Hematopoietic multipotent progenitor cell (in vitro differentiated cells): ENCODE measurements around the gene FERMT1. TPM values are rescaled to one million over a fixed set of nuclear protein-coding genes. Genes with fewer than 3 reads are reported as not detected.
"Not testable (repeated sequence)": the region's sequence is repeated elsewhere in the genome, so short reads cannot be mapped to it uniquely, and the experiment has no call there.

Experiments
- DNase-seq, 3 donors: peaks; one replicate each; pipeline ENCODE4 v3.0.0-alpha.2; 2011 to 2015; ENCODE audit warnings: low read depth in 2 of 3, low spot score in 2 of 3
- total RNA-seq: library from RNA; depleted of rRNA; stranded (reverse); fragments of >200 nt; gene quantifications from one replicate; pipeline ENCODE4 v1.2.3, GENCODE V29; 2012

The FERMT1 gene
- total RNA-seq, 1 donor: 2.4 TPM

DNA sequence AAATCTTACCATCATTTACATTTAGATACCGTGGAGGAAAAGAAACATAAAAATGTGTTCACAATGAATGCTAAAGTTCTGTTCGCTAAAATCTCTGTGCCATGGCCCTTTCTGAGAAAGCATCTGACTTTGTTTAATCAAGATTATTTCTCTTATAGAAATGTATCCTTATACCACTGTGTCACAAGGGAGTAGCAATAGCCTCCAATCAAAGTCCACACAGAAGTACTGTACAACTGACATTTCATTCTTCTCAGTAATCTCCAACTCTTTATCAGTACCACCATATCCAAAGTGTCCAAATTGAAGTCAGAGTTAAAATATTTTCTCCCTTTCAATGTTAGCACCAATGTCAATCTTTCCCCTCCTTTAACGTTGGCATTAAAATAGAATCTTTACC, 6.1 kb downstream of the FERMT1 start:
- no peak for DNase-seq

DNA sequence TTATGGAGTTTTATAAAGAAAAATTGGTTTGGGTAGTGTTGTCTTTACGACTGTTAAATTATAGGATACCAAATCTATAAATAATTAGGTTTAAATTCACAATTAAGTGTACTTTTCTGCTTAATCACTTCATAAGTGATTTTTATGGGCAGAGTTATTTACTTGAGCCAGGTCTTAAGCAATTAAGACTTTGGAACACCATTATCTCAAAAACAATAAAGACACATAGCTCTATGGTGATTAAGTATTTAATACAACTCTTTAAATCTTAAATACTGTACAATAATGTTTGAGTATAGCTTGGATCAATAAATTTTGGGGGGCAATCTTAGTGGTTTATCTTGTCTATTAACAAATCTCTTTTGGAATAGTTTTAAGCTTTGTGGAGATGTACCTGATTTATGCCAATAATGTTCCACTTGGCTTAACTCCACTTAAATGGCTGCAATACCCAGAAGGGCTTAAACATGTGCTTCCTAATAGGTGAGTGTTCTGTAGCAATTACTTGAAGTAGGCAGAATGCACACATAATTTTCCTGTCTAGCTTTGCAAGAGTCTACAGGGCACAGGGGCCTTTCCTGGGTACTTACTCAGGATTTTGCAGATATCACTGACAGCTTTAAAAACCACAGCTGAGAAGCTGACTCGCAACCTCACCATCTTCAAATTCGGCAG, 7.5 kb downstream of the FERMT1 start:
- DNase-seq: no peak

DNA sequence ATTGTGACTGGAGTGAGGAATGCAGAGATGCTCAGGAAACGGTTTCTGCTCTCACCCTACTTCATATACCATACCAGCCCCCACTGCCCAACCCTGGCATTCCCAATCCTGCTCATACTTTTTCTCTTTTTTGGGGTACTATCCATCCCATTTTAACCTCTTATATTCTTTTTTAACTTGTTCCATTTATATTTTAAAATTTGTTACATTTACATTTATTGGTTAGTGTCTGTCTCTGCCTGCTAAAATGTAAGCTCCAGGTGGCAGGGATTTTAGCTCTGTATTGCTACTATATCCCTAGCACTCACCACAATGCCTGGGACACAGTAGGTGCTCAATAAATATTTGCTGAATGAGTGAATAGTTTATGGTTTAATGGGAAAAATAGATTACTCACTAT, 8.1 kb downstream of the FERMT1 start:
- DNase-seq: no peak

DNA sequence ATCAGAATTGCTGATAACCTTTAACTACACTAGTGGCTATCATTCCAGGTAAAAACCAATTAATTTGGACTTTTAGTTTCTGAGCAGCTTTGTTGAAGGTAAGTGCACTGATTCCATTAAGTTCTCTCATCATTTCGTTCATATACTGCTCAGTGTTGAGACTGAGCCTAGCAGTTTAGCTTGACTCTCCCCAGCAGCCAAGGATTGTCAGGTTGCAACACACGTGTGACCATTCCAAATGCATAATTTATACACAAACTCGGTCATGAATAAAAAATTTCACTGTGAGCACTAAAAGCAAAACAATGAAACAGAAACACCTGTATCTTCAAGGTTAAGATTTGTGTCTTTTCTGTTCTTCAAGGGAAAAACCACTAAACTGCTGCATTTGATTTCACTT, 8.9 kb downstream of the FERMT1 start:
- no peak for DNase-seq

DNA sequence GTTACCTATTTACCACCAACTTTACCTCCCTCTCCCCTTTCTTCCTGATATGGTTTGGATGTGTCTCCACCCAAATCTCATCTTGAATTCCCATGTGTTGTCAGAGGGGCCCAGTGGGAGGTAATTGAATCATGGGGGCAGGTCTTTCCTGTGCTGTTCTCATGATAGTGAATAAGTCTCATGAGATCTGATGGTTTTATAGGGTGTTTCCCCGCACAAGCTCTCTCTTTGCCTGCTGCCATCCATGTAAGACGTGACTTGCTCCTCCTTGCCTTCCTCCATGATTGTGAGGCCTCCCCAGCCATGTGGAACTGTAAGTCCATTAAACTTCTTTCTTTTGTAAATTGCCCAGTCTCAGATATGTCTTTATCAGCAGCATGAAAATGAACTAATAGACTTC, 9.9 kb downstream of the FERMT1 start:
- DNase-seq: not testable (repeated sequence)

DNA sequence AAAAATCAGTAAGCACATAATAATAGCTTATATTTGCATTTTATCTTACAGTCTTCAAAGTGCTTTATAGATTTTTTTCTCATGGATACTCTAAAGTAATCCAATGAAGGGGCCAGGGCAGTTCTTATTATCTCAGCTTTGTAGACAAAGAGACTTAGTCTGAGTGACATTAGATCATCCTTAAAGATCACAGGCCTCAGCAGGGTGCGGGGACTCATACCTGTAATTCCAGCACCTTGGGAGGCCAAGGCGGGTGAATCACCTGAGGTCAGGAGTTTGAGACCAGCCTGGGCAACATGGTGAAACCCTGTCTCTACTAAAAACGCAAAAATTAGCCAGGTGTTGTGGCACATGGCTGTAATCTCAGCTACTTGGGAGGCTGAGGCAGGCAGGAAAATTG, 14.5 kb downstream of the FERMT1 start:
- DNase-seq: no peak

DNA sequence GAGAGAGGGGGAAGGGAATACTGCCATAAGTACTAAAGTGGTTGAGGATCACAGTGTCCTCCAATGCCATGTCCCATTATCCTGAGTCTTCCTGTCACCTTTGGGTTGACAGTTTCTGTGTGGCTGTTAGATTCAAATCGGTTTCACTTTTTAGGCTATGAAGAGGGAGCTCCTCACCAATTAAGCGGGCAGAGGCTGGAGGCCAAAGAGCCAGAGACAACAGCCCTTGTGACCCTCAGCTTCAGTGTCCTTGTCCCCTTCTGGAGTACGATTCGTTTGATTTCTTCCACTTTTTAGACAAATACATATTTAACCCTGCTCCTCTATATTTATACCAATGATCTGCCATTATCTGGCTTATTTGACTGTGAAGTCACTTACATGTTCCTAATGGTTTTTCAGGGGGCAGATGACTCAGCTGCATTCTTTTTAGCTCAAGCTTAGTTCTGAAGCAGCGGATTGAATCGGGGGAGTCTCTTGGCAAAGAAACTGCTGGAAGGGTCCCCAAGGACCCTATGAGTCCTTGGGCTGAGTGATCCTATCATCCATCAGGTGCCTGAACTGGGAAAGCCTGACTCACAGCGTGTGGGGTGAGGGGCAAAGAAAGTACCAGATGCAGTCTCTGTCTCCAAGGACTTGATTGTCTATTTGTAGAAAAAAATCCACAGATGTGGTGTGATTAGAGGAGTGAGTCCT, 18.2 kb downstream of the FERMT1 start:
- DNase-seq: no peak

DNA sequence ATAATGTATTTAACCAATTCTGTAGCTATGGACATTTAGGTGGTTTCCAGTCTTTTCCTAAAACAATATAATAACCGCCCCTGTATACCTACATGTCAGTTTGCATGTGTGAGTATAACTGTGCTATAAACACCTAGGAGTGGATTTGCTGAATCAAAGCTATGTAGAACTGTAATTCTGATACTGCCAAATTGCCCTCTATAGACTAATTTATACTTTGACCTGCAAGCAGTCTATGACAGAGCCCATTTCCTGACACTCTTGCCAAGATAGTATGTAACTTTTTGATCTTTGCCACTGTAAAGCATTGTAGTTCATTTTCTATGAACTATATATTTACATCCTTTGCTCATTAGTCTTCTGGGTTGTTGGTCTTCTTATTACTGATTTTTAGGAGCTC, 19.5 kb downstream of the FERMT1 start:
- DNase-seq: no peak

DNA sequence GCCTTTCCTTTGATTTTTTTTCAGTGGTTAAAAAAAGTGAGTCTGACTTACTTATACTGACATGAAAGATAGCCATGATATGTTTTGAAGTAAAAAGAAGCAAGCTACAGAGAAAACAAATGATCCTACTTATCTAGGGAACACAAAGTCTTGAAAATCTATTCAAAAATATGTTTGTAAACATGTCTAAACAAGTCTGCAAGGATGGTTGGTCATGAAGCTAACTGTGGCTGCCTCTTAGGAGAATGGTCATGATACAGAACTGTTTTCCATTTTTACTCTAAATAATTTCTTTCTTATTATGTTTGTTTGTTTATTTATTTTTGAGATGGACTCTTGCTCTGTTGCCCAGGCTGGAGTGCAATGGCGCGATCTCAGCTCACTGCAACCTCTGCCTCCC, 21.5 kb downstream of the FERMT1 start:
- no peak for DNase-seq

DNA sequence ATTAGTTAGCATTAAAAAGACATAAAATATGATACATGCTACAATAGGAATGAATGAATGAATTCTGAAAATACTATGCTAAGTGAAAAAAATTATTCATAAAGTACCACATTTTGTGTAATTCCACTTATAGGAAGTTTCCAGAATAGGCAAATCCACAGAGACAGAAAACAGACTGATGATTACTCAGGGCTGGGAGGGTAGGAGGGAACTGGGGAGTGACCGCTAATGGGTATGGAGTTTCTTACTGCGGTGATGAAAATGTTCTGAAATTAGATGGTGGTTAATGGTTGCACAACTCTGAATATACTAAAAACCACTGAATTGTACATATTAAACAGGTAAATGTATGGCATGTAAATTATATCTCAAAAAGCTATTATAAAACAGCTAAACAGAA, 22.6 kb downstream of the FERMT1 start:
- no peak for DNase-seq

DNA sequence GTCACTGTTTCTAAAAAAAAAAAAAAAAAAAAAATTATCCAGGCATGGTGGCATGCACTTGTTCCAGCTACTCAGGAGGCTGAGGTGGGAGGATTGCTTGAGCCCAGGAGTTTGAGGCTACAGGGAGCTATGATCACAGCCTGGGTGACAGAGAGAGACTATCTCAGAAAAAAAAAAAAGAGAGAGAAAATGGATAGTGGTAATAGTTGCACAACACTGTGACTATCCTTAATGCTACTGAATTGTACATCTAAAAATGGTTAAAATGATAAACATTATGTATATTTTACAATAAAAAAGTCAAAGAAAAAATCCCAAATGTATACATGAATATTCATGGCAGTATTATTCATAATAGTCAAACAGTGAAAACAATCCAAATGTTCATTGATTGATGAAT, 23.0 kb downstream of the FERMT1 start:
- no peak for DNase-seq

DNA sequence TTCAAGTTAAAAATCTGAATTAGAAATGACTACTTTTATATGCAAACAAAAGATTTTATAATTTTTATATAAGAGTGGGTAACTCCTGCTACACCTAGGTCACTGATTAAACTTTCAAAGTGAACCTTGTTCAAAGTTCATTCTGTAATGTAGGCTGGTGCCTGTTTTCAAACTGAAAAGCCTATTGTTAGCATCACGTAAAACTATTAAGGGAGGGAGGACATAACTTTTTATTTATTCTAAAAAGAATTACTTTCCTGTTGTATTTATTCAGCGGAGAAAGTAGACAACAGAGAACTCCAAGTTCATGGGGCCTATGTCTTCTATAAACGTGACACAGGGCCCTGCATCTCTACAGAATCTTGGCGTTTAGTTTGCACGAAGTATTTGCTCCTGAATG, 27.4 kb downstream of the FERMT1 start:
- DNase-seq: no peak

DNA sequence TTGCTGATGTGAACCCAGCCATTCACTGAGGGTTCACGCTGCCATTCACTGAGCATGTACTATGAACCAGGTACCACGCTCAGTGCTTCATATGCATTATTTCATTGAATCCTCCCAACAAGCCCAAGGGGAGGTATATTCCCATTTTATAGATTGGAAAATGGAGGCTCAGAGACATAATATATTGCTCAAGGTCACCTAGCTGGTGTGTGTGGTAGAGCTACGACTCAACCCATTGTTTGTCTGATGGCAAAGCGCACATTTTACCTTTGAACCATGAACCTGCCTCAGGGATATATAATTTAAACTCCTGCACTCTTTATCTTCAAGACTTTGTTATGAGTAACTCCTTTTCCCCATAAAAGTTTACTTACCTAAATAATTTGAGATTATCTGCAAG, 28.3 kb downstream of the FERMT1 start:
- DNase-seq: no peak

DNA sequence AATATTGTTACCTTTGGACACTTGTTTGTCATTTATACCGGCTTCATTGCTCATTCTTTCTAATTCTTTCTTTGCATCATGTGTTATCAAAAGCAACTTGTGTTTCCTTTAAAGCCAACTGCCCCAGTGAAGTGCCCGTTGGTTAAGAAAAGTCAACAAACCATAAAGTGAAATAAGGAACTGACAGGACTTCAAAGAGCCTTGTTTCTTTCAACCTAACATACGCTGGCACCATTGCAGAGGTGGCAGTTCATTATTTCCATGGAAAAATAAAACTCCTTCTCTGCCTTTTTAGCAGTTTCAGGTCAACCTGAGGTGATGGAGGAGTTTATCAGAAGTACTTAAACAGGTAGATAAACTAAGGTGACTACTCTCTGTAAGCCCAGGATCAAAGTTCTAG, 28.8 kb downstream of the FERMT1 start:
- peak in 2 of 3 donors; percentile 29 to 83 for DNase-seq

DNA sequence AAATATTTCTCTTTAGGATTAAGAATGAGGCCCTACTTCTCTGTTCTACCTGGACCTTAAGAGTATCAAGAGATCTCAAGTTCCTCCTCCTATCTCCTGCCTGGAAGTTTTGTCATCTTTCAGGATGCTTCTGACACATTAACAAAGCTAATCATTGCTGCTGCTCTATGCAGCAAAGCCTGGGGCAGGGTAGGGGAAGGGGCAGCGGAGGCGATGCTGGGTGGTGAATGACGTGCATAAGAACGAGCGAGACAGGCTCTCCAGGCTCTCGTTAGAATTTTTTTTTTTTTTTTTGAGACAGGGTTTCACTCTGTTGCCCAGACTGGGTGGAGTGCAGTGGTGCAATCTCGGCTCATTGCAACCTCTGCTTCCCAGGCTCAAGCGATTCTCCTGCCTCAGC, 31.2 kb downstream of the FERMT1 start:
- DNase-seq: no peak

DNA sequence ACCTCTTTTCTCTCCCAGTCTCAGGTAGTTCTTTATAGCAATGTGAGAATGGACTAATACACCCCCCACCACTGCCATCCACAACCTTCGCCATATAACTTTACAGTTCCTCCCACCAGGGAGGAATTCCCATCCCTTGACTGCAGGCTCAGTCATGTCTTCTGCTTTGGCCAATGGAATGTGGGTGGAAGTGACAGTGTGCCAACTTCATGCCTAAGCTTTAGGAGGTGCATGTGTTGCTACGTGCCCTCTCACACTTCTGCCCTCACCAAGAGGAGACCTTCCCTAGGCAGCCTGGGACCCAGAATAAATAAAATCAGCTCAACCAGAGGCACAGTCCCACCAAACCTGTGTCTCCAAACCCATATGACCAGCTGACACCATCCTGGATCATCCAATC, 36.0 kb downstream of the FERMT1 start:
- no peak for DNase-seq

DNA sequence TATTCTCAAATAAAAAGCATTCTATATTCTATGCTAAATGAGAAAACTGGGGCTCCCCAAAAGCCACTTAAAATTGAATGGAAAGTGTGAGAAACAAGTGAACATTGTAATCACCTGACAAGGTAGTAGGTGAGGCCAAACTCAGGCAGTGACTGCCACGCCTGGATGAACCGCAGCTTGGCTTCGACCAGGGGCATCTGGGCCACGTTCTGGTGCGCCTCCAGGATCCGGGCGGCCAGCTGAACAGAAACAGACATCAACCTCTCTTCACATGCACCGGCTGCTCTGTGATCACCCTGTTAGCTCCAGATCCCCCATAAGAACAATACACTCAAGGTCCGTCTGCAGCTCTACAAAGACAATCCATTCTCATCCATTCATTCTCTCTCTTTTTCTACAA, 38.9 kb downstream of the FERMT1 start:
- no peak for DNase-seq

DNA sequence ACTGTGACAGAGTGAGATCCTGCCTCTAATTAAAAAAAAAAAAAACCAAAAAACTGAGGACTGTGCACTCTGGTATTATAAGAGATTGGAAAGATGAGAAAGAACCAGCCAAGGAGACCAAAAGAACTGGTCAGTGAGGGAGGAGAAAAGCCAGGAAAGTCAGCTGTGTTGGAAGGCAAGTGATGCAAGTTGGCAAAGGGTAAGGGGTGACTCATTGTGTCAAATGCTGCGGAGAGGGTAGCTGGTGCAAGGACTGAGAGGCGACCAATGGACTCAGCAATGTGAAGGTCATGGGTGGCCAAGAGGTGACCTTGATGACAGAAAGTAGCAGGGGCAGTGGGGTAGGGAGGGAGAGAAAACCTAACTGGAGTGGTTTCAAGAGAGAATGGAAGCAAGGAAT, 41.6 kb downstream of the FERMT1 start:
- DNase-seq: no peak

DNA sequence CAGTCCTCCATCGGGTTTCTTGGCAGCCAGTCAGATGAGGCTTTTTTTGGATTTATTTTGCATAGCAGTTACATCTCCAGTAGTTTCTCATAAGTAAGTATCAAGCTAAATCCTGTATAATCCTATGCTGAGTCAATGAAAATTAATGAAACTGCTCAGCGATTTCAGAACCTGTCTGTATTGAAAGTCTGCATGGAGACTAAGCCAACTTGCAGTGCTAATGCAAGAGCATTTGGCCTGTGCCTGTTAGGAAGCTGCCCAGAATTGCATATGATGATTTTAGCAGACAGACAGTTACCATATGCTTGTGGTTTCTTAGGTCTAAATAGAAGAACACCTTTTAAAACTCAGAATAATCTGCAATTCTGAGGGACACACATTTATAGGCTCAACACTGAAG, 43.8 kb downstream of the FERMT1 start:
- no peak for DNase-seq

DNA sequence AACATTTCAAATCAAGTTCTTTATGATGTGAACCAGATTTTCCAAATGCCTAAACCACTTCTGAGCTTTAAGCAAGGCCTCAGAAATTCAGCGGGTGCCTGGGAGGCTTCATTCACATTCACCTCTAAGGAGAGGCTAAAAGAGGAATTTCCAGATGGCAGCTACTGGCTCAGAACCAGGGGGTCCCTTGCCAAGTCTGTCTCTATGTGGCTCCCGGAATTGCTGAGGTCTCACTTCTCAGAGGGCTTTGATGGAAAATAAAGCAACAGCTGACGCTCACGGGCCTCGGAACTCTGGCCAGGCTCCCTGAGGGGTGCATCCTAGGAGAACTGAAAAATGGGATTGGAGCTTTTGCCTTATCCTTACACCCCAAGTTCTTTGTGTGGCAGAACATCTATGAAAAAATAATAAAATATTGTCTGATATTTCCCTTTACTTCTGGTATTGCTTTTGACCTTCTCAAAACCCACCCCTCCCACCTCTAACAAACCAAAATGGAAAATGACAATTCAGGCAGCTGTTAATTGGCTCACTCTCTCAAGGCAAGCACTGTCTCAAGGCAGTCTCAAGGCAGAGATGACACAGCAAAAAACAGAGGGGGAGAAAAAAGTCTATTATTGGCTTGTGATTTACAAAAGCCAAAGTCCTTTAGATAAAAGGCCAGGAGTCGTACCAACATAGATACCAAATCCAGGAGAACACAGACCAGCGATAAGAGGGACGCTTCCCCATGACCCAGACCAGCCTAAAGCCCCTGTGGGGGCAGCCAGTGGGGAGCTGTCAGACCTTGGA, 47.2 kb downstream of the FERMT1 start:
- peak in 1 of 3 donors; percentile 56 for DNase-seq

DNA sequence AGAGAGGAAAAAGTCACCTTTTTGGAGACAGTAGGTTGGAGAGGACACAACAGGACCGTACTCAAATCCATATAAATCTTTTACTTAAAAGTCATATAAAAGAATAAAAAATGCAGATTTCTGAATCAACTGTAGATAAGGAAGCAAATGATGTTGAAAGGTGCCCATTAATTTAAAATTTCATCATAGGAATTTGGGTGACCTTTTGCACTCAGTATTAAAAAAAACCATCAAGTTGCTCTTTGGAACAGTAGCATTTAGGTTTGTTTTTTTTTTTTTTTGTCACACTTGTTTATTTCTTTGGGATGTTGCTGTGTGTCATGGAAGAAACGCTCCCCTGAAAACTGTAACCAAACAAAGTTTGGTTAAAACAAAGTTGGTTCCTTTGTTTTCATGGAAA, 48.0 kb downstream of the FERMT1 start:
- no peak for DNase-seq

DNA sequence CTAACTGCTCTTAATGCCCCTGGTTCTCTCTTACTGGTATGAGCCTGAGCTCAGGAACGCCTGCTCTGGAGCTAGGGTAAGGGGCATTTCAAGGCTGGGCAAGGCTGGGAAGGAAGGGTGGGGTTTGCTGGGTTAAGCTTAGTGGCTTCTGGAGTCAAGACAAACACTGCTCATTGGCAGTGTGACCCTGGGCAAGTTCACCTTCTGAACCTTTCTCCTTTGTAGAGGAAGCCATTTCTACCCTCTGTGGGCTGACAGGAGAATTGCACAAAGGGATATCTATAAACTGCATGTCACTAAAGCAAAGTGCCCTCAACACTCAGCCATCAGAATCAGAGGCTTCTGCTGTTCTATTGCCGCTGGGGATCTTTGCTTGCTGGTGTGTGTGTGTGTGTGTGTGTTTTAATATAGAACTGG, 48.7 kb downstream of the FERMT1 start:
- peak in 2 of 3 donors; percentile 25 to 55 for DNase-seq
